A549 (cell line): ENCODE data around the gene ZC3H18. TPM values are rescaled to one million over a fixed set of nuclear protein-coding genes. Genes with fewer than 3 reads are reported as not detected.
A peak's percentile ranks its signal among the peaks of the same experiment; 100 is the strongest.

Experiments
- ATAC-seq, 2 experiments: fragments of 200-7000 bp in 1 of 2; fragments of >200 bp in 1 of 2; cut with Nextera tagmentation in 1 of 2; cut with Tn5 transposase in 1 of 2; 3 replicates each; pipeline versions ENCODE4 v1.8.0 to v1.9.1; 2018 to 2020; ENCODE audit warnings: mild to moderate bottlenecking in 1 of 2, moderate library complexity in 1 of 2
- CTCF ChIA-PET: fragments of 300-600 bp; sonication (Branson Sonifier 250); formaldehyde crosslinking; extraction: SDS; loops from one replicate; lab custom pipeline; 2021; ENCODE audit warnings: antibody characterized with exemption, inconsistent platforms; lab: Yijun Ruan, JAX
- POLR2A ChIA-PET: fragments of 350-600 bp; formaldehyde crosslinking; extraction: SDS; loops from one replicate; lab custom pipeline; 2021; ENCODE audit warnings: antibody characterized with exemption, inconsistent platforms; lab: Yijun Ruan, JAX
- DNase-seq, 2 experiments: peaks; one replicate each; pipeline versions ENCODE4 v3.0.0 to v3.0.0-alpha.2; 2011 to 2016; ENCODE audit warnings: low read depth in 1 of 2, low spot score in 1 of 2
- FAIRE-seq: peaks from 2 replicates; lab custom pipeline; 2011; peaks lifted over from hg19 to GRCh38; lab: Jason Lieb, UNC
- H3K27ac ChIP-seq, 2 experiments: fragments of >200 bp; sonication (Bioruptor Twin); formaldehyde crosslinking; 3 replicates each; pipeline ENCODE4 v1.5.1; 2016 to 2017
- H3K4me1 ChIP-seq: fragments of >200 bp; sonication (Bioruptor Twin); formaldehyde crosslinking; 3 replicates; pipeline ENCODE4 v1.6.1; 2016
- H3K4me2 ChIP-seq: fragments of >200 bp; sonication (Bioruptor Twin); formaldehyde crosslinking; 3 replicates; pipeline ENCODE4 v1.6.1; 2016
- H3K4me3 ChIP-seq: fragments of >200 bp; sonication (Bioruptor Twin); formaldehyde crosslinking; 3 replicates; pipeline ENCODE4 v1.5.1; 2016
- H3K9me3 ChIP-seq: fragments of >200 bp; sonication (Bioruptor Twin); formaldehyde crosslinking; 3 replicates; pipeline ENCODE4 v1.6.1; 2016
- BCL3 ChIP-seq: fragments of >200 bp; sonication (Bioruptor Twin); formaldehyde crosslinking; IDR thresholded peaks from 3 replicates; pipeline ENCODE4 v1.6.1; 2016
- CEBPB ChIP-seq, 2 experiments: fragments of >200 bp in 1 of 2; sonication (Bioruptor Twin) in 1 of 2; formaldehyde crosslinking in 1 of 2; IDR thresholded peaks; 2 replicates each; pipeline ENCODE4 v1.6.1; 2012 to 2016
- CHD2 ChIP-seq: fragments of 150-350 bp; IDR thresholded peaks from 2 replicates; pipeline ENCODE4 v1.6.1; 2014; ENCODE audit warnings: low read length; ENCODE audit not compliant: partially characterized antibody
- CHD4 ChIP-seq: fragments of 200-600 bp; sonication (generic); IDR thresholded peaks from 2 replicates; pipeline ENCODE4 v1.6.1; 2016; ENCODE audit warnings: antibody characterized with exemption, mild to moderate bottlenecking, borderline replicate concordance
- CTCF ChIP-seq: fragments of >200 bp; sonication (Bioruptor Twin); formaldehyde crosslinking; IDR thresholded peaks from 3 replicates; pipeline ENCODE4 v1.5.1; 2016
- EHF ChIP-seq: fragments of 250-450 bp; sonication (Bioruptor Pico); IDR thresholded peaks from 2 replicates; pipeline ENCODE4 v1.5.0; 2020; ENCODE audit warnings: mild to moderate bottlenecking
- EHMT2 ChIP-seq: fragments of 200-600 bp; sonication (generic); IDR thresholded peaks from 2 replicates; pipeline ENCODE4 v1.6.1; 2016; ENCODE audit warnings: antibody characterized with exemption, low read depth, mild to moderate bottlenecking, moderate library complexity
- ESRRA ChIP-seq: fragments of 150-350 bp; IDR thresholded peaks from 2 replicates; pipeline ENCODE4 v1.6.1; 2014; ENCODE audit warnings: mild to moderate bottlenecking, low read length, borderline replicate concordance
- FOXS1 ChIP-seq: fragments of 250-450 bp; sonication (Bioruptor Pico); IDR thresholded peaks from 2 replicates; pipeline ENCODE4 v1.5.0; 2020; ENCODE audit warnings: mild to moderate bottlenecking, moderate library complexity
- HEYL ChIP-seq: fragments of 250-450 bp; sonication (Bioruptor Pico); IDR thresholded peaks from 2 replicates; pipeline ENCODE4 v1.8.0; 2021; ENCODE audit warnings: mild to moderate bottlenecking, moderate library complexity
- HOXB13 ChIP-seq: fragments of 250-450 bp; sonication (Bioruptor Pico); IDR thresholded peaks from 2 replicates; pipeline ENCODE4 v1.5.0; 2020; ENCODE audit warnings: low read depth, mild to moderate bottlenecking, moderate library complexity
- KDM1A ChIP-seq: fragments of 200-600 bp; sonication (generic); IDR thresholded peaks from 2 replicates; pipeline ENCODE4 v1.6.1; 2016; ENCODE audit warnings: low read depth, mild to moderate bottlenecking
- MAX ChIP-seq: IDR thresholded peaks from 2 replicates; pipeline ENCODE4 v1.6.1; 2012
- MYC ChIP-seq: IDR thresholded peaks from 2 replicates; pipeline ENCODE4 v1.6.1; 2012; ENCODE audit warnings: mild to moderate bottlenecking, inconsistent platforms, low read length, improper control_type of control experiment, borderline replicate concordance
- NPAS2 ChIP-seq: fragments of 250-450 bp; sonication (Bioruptor Pico); IDR thresholded peaks from 2 replicates; pipeline ENCODE4 v1.8.0; 2022; ENCODE audit warnings: mild to moderate bottlenecking, moderate library complexity, borderline replicate concordance
- PHF8 ChIP-seq: fragments of 200-600 bp; sonication (generic); IDR thresholded peaks from 2 replicates; pipeline ENCODE4 v1.6.1; 2016; ENCODE audit warnings: low read depth, mild to moderate bottlenecking, antibody characterized with exemption, moderate library complexity, borderline replicate concordance
- POLR2A ChIP-seq: IDR thresholded peaks from 2 replicates; pipeline ENCODE4 v1.6.1; 2012; ENCODE audit warnings: mild to moderate bottlenecking, low read length
- POLR2AphosphoS2 ChIP-seq: conservative IDR thresholded peaks from 2 replicates; pipeline ENCODE4 v1.6.1; 2012; ENCODE audit warnings: low read length, improper control_type of control experiment, inconsistent platforms
- RAD21 ChIP-seq, 2 experiments: fragments of >200 bp in 1 of 2; sonication (Bioruptor Twin) in 1 of 2; formaldehyde crosslinking in 1 of 2; IDR thresholded peaks in 1 of 2; conservative IDR thresholded peaks in 1 of 2; 2 replicates in 1 of 2; 3 replicates in 1 of 2; pipeline ENCODE4 v1.6.1; 2012 to 2018; ENCODE audit warnings: inconsistent platforms in 1 of 2
- RCOR1 ChIP-seq: fragments of 150-350 bp; IDR thresholded peaks from 2 replicates; pipeline ENCODE4 v1.6.1; 2014; ENCODE audit warnings: antibody characterized with exemption, low read length, low read depth
- REST ChIP-seq: fragments of 200-600 bp; sonication (generic); IDR thresholded peaks from 2 replicates; pipeline ENCODE4 v1.6.1; 2016; ENCODE audit warnings: antibody characterized with exemption, mild to moderate bottlenecking, moderate library complexity
- SMC3 ChIP-seq: fragments of >200 bp; sonication (Bioruptor Twin); formaldehyde crosslinking; IDR thresholded peaks from 3 replicates; pipeline ENCODE4 v1.6.1; 2018; ENCODE audit warnings: inconsistent platforms
- SREBF2 ChIP-seq: fragments of 450-650 bp; IDR thresholded peaks from 2 replicates; pipeline ENCODE4 v1.6.1; 2014; ENCODE audit warnings: mild to moderate bottlenecking, moderate library complexity
- TFCP2L1 ChIP-seq: fragments of 250-450 bp; sonication (Bioruptor Pico); IDR thresholded peaks from 2 replicates; pipeline ENCODE4 v1.5.0; 2021; ENCODE audit warnings: mild to moderate bottlenecking
- USF2 ChIP-seq: fragments of 450-650 bp; IDR thresholded peaks from 2 replicates; pipeline ENCODE4 v1.6.1; 2014; ENCODE audit warnings: antibody characterized with exemption
- ZFP36 ChIP-seq: fragments of 450-650 bp; IDR thresholded peaks from 2 replicates; pipeline ENCODE4 v1.6.1; 2014; ENCODE audit warnings: borderline replicate concordance; ENCODE audit not compliant: partially characterized antibody
- WGBS: methylation state at CpG from one replicate; pipeline ENCODE4 v1.1.6; 2017; ENCODE audit errors: missing lambda C conversion rate; 5-methylcytosine and 5-hydroxymethylcytosine counted together
- polyA plus RNA-seq, 4 experiments: library from polyadenylated mRNA; depleted of rRNA in 3 of 4; stranded (reverse); fragments of >200 nt; fragmentation: RNase III in 1 of 4; extraction: RNeasy Plus Mini Kit Qiagen cat#74134 plus additional on column Dnase treatment in 1 of 4; gene quantifications; 2 replicates in 3 of 4; 3 replicates in 1 of 4; pipeline ENCODE4 v1.2.3, GENCODE V29; 2011 to 2017

ZC3H18 gene
- polyA plus RNA-seq, 2 of the 4 experiments (the other 2 are of a cell fraction), result 21.1 to 48.2 TPM

GRCh38 chr16:88581033-88581432, 10.8 kb downstream of the ZC3H18 start:
- Histone ChIP-seq H3K27ac (no peak overlapping the region), H3K4me3 (no peak overlapping the region), H3K9me3 (no peaks in the 10 kb centered on the region), H3K4me1 (no peaks in the 10 kb centered on the region), H3K4me2 (no peak overlapping the region)
- FAIRE-seq (no peak), DNase-seq (no peak), ATAC-seq (no peak)
- ChIA-PET CTCF (interaction anchor here (1.1 kb wide), 1 partner anchor 19 kb away, joined by 3 read pairs; no protein-coding TSS in a partner anchor), POLR2A (no interaction called here)
- WGBS, result 77% methylated on average over 4 of the region's 4 CpGs
- TF ChIP-seq POLR2A, result no peak
- no peak for TF ChIP-seq CEBPB (IDR thresholded peaks at IDR 0.05)
- TF ChIP-seq SREBF2, result no peak
- no peak for TF ChIP-seq MAX
- TF ChIP-seq CHD4, result no peak
- no peak for TF ChIP-seq MYC
- no peak for TF ChIP-seq KDM1A
- TF ChIP-seq CHD2, result no peak
- TF ChIP-seq RCOR1, result no peak
- no peak for TF ChIP-seq HOXB13 (CRISPR knock-in tag)
- TF ChIP-seq RAD21 (conservative IDR thresholded peaks at IDR 0.05 in 1 of 2, IDR thresholded peaks at IDR 0.05 in 1 of 2), result no peak
- no peak for TF ChIP-seq TFCP2L1 (CRISPR knock-in tag)
- TF ChIP-seq, all 56 proteins: peak for 0

GRCh38 chr16:88582912-88583575, 12.8 kb downstream of the ZC3H18 start:
- POLR2A ChIA-PET, result no interaction called here
- H3K4me3 ChIP-seq, result no peak overlapping the region
- TF ChIP-seq CTCF (no peak), USF2 (peak; percentile 30; the same call in 1 of the 2 replicates)
- TF ChIP-seq, all 56 proteins: peak for 1
- 96% methylated on average over 14 of the region's 14 CpGs for whole genome bisulfite sequencing
- DNase-seq (no peak), ATAC-seq (no peak), FAIRE-seq (no peak)
- Histone ChIP-seq H3K9me3 (no peaks in the 10 kb centered on the region), H3K27ac (no peak overlapping the region), H3K4me2 (no peak overlapping the region), H3K4me1 (no peaks in the 10 kb centered on the region)
- CTCF ChIA-PET, result interaction anchor here (1.3 kb wide), 1 partner anchor 12 kb away, joined by 5 read pairs; the partner anchor contains the start of gene ZC3H18

- POLR2A ChIA-PET, result interaction anchor here (1.6 kb wide), 1 partner anchor 15 kb away, joined by 4 read pairs; the partner anchor contains the start of gene ZC3H18
- WGBS, result 88% methylated on average over 6 of the region's 6 CpGs
- no peak for DNase-seq
- no peak for ATAC-seq
- Histone ChIP-seq H3K4me3 (no peak overlapping the region), H3K4me1 (no peaks in the 10 kb centered on the region), H3K4me2 (no peak overlapping the region), H3K9me3 (no peaks in the 10 kb centered on the region), H3K27ac (no peak overlapping the region)
- no peak for FAIRE-seq
- CTCF ChIA-PET, result interaction anchor here (1.3 kb wide), 1 partner anchor 69 kb away, joined by 3 read pairs; no protein-coding TSS in a partner anchor
- TF ChIP-seq MYC, result no peak
- no peak for TF ChIP-seq POLR2AphosphoS2
- TF ChIP-seq HEYL (CRISPR knock-in tag), result no peak
- no peak for TF ChIP-seq PHF8
- TF ChIP-seq EHMT2, result no peak
- no peak for TF ChIP-seq BCL3
- no peak for TF ChIP-seq EHF (CRISPR knock-in tag)
- TF ChIP-seq SMC3, result no peak
- no peak for TF ChIP-seq KDM1A
- no peak for TF ChIP-seq NPAS2
- no peak for TF ChIP-seq ZFP36
- no peak for TF ChIP-seq FOXS1
- no peak for TF ChIP-seq SREBF2
- TF ChIP-seq REST, result no peak
- no peak for TF ChIP-seq ESRRA
Measured at GRCh38 chr16:88584676-88585075, 14.5 kb downstream of the ZC3H18 start.
